Erythroblast (primary cell): ENCODE data around the gene TTF2.

ENCODE experiments used
- GATA1 ChIP-seq: IDR thresholded peaks from 2 replicates; pipeline ENCODE4 v1.6.1; 2011; ENCODE audit warnings: low read depth, mild to moderate bottlenecking, control low read depth, low read length, moderate library complexity
- POLR2A ChIP-seq: IDR thresholded peaks from 2 replicates; pipeline ENCODE4 v1.6.1; 2011; ENCODE audit warnings: mild to moderate bottlenecking, low read length

GRCh38 chr1:117076648-117077047 is 16.5 kb downstream of the TTF2 start:
- TF ChIP-seq POLR2A, result no peak
- no peak for TF ChIP-seq GATA1
